ENCODE results near the gene PKHD1. TPM values are rescaled to one million over a fixed set of nuclear protein-coding genes. Genes with fewer than 3 reads are reported as not detected.

Gene PKHD1
- total RNA-seq, 1 donor from 2014 or later, result 1.3 TPM

DNA sequence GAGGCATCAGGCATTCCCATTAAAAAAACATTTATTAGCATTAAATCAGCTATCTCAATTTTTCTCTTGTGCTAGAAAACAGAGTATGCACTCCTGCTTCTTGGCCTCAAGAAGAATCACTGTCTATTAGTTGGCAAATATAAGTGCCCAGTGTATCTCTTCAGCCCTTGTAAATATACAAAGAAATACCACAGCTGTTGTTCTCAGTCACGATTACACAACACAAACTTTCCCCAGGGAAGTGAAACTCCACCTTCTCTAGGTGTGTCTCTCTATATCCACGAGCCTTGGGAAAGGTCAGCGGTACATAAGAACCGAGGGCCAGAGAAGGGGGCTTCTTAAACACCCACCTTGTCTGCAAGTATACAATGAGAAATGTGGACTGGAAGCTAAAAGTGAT, 194.7 kb downstream of the PKHD1 start:
- TF ChIP-seq, protein P1, sequence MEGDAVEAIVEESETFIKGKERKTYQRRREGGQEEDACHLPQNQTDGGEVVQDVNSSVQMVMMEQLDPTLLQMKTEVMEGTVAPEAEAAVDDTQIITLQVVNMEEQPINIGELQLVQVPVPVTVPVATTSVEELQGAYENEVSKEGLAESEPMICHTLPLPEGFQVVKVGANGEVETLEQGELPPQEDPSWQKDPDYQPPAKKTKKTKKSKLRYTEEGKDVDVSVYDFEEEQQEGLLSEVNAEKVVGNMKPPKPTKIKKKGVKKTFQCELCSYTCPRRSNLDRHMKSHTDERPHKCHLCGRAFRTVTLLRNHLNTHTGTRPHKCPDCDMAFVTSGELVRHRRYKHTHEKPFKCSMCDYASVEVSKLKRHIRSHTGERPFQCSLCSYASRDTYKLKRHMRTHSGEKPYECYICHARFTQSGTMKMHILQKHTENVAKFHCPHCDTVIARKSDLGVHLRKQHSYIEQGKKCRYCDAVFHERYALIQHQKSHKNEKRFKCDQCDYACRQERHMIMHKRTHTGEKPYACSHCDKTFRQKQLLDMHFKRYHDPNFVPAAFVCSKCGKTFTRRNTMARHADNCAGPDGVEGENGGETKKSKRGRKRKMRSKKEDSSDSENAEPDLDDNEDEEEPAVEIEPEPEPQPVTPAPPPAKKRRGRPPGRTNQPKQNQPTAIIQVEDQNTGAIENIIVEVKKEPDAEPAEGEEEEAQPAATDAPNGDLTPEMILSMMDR (IDR thresholded peaks at IDR 0.05; ENCODE audit: unreplicated experiment), result no peak
- no peak overlapping the region for H3K4me3 Mint-ChIP-seq (ENCODE audit: low read depth)
- H3K36me3 Mint-ChIP-seq (ENCODE audit: insufficient read depth), result no peaks in the 10 kb centered on the region
- no peak overlapping the region for H3K27ac Mint-ChIP-seq
- H3K9me3 Mint-ChIP-seq (ENCODE audit: low read depth), result no peaks in the 10 kb centered on the region
- H3K4me1 Mint-ChIP-seq (ENCODE audit: low read depth), result peaks cover 3% of the 10 kb centered on the region
- no peak for DNase-seq (ENCODE audit: low spot score, unreplicated experiment)
- H3K27me3 Mint-ChIP-seq, result no peaks in the 10 kb centered on the region

DNA sequence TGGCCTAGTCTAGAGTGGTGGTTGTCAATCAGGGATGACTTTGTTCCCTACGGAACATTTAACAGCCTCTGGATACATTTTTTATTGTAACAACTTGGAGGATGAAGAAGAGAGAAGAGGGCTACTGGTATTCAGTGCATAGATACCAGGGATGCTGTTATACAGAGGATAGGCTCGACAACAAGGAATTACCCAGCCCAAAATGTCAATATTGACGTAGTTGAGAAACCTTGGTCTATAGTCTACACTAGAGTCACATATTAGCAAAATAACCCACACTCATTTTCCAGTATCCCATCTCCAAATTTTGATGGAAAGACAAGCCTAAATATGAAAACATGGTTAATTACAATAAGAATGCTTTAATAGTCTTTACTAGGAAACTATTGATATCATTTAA, 195.1 kb downstream of the PKHD1 start:
- Mint-ChIP-seq H3K36me3 (ENCODE audit: insufficient read depth) (no peaks in the 10 kb centered on the region), H3K4me3 (ENCODE audit: low read depth) (no peak overlapping the region), H3K27me3 (no peaks in the 10 kb centered on the region), H3K27ac (no peak overlapping the region), H3K9me3 (ENCODE audit: low read depth) (no peaks in the 10 kb centered on the region), H3K4me1 (ENCODE audit: low read depth) (peaks cover 3% of the 10 kb centered on the region)
- no peak for DNase-seq (ENCODE audit: low spot score, unreplicated experiment)
- TF ChIP-seq, protein P1 (IDR thresholded peaks at IDR 0.05; ENCODE audit: unreplicated experiment), result no peak

DNA sequence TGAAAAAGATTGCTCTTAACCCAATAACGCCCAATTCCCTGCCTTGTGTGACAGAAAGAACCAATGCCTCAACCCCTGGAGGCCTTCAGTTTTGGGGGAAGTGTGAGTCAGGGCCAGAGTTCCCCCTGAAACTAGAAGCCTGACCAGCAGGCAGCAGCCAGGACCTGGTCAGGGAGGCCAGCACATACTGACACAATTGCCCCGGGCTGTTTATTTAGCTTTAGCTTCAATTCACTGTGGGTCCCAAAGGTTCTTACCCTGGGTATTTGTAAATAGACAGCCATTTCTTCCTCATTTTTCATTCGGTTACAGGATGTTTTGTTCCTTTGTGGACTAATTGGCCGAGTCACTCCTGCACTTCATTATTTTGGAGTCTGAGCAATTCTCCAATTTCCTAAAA, 195.6 kb downstream of the PKHD1 start:
- TF ChIP-seq, protein P1 (IDR thresholded peaks at IDR 0.05; ENCODE audit: unreplicated experiment), result no peak
- H3K27me3 Mint-ChIP-seq, result no peaks in the 10 kb centered on the region
- no peaks in the 10 kb centered on the region for H3K36me3 Mint-ChIP-seq (ENCODE audit: insufficient read depth)
- no peaks in the 10 kb centered on the region for H3K9me3 Mint-ChIP-seq (ENCODE audit: low read depth)
- H3K4me1 Mint-ChIP-seq (ENCODE audit: low read depth), result peaks cover 3% of the 10 kb centered on the region
- no peak overlapping the region for H3K4me3 Mint-ChIP-seq (ENCODE audit: low read depth)
- no peak overlapping the region for H3K27ac Mint-ChIP-seq
- DNase-seq (ENCODE audit: low spot score, unreplicated experiment), result no peak

DNA sequence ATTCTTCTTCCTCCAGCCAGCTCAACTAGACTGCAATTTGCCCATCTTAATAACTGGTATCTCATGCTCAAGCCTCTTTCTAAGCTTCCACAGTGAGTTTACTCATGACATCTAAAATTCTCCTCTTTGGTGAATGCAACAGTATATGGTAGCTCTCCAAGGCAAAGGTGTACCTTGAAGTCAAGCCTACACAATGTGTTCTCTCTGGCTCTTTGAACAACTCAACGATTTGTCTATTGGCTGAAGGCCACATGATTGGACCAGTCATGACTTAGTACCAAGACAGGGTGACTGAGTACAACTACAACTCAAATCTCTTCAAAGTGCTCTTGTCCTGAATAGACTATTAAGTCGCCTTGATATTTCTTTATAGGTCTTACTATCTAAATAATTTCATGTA, 199.6 kb downstream of the PKHD1 start:
- no peaks in the 10 kb centered on the region for H3K36me3 Mint-ChIP-seq (ENCODE audit: insufficient read depth)
- no peaks in the 10 kb centered on the region for H3K27me3 Mint-ChIP-seq
- H3K4me3 Mint-ChIP-seq (ENCODE audit: low read depth), result no peak overlapping the region
- no peaks in the 10 kb centered on the region for H3K9me3 Mint-ChIP-seq (ENCODE audit: low read depth)
- TF ChIP-seq, protein P1 (IDR thresholded peaks at IDR 0.05; ENCODE audit: unreplicated experiment), result no peak
- DNase-seq (ENCODE audit: low spot score, unreplicated experiment), result no peak
- no peak overlapping the region for H3K27ac Mint-ChIP-seq
- peaks cover 2% of the 10 kb centered on the region for H3K4me1 Mint-ChIP-seq (ENCODE audit: low read depth)

DNA sequence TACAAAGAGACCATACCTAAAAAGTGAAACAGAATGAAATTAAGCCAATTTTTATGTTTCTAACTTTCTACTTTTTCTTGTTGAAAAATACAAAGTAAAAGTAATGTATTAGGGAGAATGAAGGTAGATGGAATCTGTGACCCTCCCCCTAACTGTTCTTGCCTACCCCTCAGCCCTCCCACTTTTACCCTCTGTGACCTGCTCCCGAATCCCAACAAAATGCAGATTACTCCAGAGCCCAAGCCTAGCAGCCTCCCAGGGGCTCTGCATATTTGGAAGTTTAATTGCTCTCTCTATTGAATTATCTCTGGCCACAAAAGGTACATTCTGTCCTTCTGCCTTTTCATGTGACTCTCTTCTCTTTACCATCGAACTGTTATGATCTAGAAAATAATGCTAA, 201.5 kb downstream of the PKHD1 start:
- DNase-seq (ENCODE audit: low spot score, unreplicated experiment), result no peak
- Mint-ChIP-seq H3K4me3 (ENCODE audit: low read depth) (no peak overlapping the region), H3K4me1 (ENCODE audit: low read depth) (no peaks in the 10 kb centered on the region), H3K36me3 (ENCODE audit: insufficient read depth) (no peaks in the 10 kb centered on the region), H3K27ac (no peak overlapping the region), H3K9me3 (ENCODE audit: low read depth) (no peaks in the 10 kb centered on the region), H3K27me3 (no peaks in the 10 kb centered on the region)
- TF ChIP-seq, protein P1 (IDR thresholded peaks at IDR 0.05; ENCODE audit: unreplicated experiment), result no peak
